NCI-H2196 treated with DMSO at 0.1 percent for 48 hours (cell line): Measurements from ENCODE around the gene RNF207.
"Not testable (repeated sequence)": the region's sequence is repeated elsewhere in the genome, so short reads cannot be mapped to it uniquely, and the experiment has no call there.

Source experiments
- DNase-seq: peaks from one replicate; lab custom pipeline; 2025; ENCODE audit not compliant: unreplicated experiment; lab: John Stamatoyannopoulos, UW

Gene RNF207

DNA sequence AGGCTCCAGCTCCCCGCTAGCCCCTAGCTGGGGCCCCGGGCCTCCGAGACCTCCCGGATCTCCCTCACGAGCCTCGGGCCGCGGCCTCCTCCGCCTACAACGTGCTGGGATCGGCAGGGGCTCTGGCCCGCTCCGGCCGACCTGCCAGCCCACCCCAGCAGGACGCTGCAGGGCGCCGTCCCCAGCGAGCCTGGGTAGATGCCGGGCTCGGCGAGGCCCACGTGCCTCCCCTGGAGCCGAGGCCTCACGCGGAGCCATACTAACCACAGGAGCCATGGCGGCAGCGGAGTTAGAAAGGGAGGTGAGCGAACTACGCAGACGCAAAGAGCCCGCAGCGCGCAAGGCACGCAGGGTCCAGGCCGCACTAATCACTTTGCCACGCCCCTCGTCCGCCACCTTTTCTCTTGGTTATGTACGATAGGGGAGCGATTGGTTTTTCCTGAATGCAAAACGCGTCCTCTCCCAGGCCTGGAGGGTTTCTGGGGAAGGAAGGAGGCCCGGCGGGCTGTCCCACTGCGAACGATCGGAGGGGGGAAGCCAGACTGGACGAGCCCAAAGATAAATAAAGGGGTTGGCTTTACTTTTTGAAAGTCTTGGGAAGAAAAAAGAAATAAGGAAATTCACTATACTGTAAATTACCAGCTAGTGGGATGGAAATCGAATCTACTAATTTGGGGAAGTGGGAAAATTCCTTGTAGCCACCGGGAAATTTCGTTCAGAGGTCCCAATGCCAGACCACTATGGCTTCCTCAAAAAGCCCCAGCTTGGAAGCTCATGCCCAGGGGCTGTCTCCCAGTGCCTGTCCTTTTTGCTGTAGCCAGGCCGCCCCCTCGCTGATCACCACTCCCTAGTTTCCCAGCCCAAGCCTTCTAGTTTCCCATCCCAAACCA is 6.4 kb upstream of the RNF207 start, which contains the start of gene RPL22:
RPL22 (minus strand) TSS at position 298 of the 890 bp plus-strand sequence; CDS start at position 276, 22 bp downstream.
- DNase-seq = peak; percentile 98

DNA sequence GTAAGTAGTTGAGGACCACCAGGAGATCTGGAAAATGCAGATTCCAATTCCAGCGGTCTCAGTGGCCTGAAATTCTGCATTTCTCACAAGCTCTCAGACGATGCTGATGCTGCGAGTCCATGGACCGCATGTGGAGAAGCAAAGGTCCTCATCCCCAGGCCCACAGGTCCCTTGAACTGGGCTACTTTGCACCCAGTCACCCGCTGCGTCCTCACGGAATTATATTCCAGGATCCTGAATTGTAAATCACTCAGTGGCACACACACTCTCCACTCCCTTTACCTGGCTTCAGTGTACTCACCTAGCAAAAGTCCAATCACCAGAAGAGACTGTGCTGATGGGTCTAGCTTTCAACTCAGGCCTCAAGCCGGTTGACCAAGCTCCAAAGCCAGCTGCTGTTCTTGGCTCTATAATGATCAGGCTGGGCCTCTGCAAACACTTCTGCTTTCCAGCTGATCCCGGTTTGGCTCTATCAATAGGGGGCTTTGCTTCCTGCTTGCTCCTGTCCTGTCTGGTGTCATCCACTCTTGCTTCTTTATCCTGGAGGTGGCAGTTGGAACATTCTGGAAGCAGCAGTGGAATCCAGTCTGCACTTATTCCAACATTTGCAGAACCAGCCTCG is 5.6 kb upstream of the RNF207 start:
- DNase-seq = no peak

DNA sequence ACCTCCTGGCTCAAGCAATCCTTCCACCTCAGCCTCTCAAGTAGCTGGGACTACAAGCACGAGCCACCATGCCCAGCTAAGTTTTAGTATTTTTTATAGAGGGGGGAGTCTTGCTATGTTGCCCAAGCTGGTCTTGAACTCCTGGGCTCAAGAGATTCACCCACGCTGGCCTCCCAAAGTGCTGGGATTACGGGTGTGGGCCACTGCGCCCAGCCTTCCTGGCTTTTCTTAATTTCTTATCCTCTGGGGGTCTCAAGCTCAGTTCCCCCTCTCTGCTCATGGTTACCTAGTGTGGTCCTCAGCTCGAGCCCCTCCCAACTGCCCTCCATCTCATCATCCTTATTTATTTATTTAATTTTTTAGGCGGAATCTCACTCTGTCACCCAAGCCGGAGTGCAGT is 3.7 kb upstream of the RNF207 start:
- DNase-seq = no peak

DNA sequence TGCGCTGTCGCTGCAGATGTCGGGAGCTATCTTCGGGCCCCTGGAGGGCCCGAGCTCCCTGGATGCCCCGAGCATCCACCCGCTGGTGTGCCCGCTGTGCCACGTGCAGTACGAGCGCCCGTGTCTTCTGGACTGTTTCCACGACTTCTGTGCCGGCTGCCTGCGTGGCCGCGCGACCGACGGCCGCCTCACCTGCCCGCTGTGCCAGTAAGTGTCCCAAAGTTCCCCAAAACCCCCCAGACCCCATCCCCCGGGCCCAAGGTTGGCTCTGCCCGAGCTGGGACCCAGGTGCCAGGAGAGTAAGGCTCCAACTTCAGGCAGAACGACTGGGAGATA is 569 bp downstream of the RNF207 start:
- DNase-seq = no peak

DNA sequence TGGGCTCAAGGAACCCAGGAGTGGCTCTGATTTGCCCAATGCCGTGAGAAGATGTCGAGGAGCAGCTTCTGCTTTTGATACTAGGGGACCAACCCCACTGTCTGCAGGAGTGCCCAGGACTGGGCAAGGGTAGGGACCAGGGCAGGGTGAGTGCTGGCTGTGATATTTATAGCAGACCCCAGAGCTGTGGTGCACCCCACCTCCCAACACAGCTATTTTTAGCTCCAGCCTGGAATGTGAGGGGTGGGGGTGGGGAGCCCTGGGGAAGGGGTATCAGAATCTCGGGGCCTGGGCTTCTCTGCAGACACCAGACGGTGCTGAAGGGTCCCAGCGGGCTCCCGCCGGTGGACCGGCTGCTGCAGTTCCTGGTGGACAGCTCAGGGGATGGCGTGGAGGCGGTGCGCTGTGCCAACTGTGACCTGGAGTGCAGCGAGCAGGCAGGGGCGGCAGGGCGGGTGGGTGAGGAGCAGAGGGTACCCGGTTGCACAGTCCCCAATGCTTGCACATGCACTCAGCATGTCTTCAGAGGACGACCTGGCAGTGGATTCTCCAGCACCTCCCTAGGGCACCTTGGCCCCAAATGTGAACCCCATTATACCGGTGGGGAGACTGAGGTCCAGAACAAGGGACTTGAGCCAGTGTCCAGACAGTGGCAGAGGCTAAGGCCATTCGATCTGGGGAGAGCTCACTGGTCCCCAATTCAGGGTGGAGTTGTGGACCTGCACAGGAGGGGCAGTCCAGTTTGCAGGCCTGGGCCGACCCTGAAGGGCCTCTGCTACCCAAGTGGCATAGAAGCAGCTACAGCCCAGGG is 1.4 kb downstream of the RNF207 start:
- DNase-seq = no peak

DNA sequence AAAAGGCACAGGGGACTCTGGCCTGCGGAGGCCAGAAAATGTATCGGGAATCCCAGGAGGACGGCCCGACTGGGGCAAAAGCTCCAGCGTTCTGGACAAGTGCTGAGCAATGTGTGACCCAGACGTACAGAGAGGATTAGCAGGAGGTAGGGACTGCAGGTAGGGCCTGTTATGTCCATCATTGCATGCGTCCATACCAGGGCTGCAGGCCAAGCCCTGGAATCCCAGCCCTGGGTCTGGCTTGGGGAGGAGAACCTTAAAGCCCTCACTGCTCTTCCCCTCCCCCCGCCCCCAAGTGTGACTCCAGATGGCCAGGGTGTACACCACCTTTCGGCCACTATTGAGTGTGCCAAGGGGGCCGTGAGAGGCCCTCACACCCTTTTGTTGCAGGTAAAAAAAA is 2.0 kb downstream of the RNF207 start:
- DNase-seq = no peak

DNA sequence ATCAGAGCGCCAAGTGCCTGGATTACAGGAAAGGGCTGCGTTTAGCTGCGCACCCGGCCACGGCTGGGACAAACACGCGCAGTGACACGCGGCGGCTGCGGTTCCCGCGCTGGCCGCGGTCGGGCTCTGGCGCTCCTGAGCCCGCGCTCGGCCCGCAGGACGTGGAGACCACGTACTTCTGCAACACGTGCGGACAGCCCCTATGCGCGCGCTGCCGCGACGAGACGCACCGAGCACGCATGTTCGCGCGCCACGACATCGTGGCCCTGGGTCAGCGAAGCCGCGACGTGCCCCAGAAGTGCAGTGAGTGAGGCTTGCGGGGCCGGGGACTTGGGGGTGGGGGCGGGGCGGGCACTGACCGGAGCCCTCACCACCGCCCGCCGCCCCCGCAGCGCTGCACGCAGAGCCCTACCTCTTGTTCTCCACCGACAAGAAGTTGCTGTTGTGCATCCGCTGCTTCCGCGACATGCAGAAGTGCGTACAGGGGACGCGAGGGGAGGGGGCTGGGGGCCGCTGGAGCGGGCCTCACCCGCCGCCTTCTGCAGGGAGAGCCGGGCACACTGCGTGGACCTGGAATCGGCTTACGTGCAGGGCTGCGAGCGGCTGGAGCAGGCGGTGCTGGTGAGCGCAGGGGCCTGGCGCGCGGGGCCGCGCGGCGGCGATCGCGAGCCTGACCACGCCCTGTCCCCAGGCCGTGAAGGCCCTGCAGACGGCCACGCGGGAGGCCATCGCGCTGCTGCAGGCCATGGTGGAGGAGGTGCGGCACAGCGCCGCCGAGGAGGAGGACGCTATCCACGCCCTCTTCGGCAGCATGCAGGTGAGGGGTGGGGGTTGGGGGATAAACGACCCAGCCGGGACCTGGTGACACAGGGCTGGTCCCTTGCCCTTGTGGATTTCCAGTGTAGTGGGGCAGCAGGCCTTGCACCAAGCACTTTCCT is 3.1 kb downstream of the RNF207 start:
- no peak for DNase-seq

DNA sequence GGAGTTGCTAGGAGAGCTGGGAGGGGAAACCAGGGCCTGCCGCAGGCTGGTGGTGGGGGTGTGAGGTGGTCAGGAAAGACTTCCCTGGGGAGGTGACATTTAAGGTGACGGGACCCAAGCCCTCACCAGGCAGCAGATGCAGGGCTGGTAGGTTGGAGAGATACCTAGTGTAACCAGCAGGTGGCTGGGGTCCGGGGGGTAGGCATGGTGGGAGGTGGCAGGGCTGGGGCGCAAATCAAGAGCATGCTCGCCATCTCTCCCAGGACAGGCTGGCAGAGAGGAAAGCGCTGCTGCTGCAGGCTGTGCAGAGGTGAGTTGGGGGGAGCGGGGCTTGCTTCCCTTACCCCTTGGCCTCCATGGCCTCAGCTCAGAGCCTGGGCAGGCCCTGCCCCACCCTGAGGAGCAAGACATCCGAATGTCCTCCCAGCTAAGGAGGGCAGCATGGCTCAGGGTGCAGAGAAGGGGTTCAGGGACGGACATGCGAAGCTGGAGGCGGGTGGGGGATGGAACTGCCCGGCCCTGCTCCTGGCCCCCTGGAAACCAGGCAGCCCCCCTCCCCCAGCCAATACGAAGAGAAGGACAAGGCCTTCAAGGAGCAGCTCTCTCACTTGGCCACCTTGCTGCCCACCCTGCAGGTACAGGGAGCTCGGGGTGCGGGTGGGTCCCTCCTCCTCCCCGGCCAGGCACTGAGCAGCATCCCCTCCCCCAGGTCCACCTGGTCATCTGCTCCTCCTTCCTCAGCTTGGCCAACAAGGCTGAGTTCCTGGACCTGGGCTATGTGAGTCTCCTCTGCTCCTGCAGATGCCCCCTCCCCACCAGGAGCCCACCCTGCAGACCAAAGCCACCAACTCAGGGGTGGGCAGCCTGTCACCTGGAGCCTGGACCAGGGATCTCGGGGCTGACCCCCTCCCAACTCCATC is 4.0 kb downstream of the RNF207 start:
- DNase-seq = no peak

DNA sequence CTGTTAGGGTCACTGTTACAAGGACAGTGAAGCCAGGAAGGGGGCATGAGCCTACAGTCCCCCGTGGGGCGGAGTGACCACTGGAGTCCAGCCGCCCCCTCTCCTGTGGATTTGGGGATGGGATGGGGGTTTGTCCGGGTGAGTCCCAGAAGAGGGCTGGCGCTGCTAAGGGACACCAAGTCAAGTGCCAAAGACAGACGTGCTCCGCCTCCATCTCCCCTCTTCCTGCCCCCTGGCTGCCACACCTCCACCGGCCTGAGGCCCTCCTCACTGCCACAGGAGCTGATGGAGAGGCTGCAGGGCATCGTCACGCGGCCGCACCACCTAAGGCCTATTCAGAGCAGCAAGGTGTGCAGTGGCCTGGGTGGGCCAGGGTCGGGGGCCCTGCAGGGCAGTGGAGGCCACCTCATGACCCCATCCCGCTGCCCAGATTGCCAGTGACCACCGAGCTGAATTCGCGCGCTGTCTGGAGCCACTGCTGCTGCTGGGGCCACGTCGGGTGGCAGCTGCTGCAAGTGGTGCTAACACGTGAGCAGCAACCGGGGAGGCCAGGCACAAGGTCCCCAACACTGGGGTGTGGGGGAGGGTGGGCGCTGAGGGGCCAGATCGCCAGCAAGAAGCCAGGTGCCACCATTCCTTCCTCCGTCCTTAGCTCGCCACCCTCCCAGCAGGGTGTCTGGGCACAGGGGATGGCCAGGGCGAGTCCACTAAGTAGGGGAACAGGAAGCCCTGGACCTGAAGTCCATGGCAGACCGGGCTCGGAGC is 4.9 kb downstream of the RNF207 start:
- DNase-seq = no peak

DNA sequence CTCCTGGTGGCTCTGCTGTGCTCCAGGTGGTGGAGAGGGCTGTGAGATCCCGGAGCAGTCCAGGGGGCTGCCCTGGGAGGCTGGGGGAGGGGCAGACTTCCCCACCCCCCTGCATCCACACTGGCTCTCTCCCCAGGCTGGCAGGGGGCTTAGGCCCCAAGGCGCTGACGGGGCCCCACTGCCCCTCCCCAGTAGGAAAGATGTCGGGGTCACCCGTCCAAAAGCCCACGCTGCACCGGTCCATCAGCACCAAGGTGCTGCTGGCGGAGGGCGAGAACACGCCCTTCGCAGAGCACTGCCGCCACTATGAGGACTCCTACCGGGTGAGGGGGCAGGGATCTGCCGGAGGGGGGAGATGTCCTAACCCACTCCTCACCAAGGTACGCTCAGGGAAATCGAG is 5.8 kb downstream of the RNF207 start:
- no peak for DNase-seq

DNA sequence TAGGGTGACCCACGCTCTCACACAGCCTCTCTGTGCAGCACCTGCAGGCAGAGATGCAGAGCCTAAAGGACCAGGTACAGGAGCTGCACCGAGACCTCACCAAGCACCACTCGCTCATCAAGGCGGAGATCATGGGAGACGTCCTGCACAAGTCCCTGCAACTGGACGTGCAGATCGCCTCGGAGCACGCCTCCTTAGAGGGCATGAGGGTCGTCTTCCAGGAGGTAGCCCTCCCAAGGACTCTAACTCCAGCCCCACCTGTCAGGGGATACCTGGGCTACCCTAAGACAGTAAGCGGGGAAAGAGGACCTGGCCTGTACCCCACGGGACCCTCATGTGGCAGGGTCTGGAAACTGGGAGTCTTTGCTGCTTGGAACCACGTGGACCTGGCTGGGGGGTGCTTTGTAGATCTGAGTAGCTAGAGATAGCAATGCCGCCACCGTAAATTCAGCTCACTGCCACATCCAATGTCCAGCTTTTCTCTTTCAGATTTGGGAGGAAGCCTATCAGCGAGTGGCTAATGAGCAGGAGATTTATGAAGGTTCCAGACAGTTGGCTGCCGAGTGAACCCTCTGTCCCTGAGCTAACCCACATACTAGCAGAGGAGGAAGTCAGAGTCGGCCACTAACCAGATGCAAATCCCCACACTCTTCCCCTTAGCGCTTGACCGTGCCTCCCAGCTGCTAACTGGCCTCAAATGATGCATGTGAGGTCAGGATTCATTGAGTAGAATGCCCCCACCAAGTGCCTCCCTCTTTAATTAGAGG is 6.5 kb downstream of the RNF207 start:
- DNase-seq = no peak

DNA sequence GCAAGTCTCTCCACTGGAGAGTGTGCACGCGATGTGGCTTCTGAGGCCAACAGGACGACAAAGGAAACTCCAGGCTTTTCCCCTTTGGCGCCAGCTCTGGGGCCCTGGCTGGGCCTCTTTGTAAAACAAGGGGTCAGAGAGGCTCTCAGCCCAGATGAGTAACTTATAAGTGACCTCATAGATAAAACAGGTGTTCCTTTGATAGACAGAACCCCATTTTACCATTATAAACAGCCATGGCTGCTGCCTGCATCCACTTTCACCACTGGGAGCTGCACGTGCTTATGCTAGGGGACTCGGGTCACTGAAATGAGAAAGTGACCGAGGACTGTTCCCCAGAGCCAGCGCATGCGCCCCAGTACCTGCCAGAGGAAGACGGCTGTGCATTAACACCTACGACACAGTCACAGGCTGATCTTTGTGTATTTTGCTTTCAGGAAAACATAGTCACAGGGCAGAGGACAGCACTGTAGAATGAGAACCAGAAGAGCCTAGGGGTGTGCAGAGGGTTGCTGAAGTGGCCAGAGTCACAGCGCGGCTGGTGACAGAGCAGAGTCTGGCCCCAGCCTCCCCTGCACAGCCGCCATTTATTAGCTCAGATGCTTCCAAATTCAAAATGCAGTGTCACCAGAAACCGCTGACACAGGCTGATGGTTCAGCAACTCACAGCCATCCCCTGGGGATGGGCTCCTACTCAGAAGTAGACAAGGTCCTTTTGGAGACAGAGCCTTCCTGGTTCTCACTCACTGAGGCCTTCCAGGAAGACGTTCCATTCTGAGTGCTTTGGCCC is 12.7 kb downstream of the RNF207 start:
- no peak for DNase-seq

DNA sequence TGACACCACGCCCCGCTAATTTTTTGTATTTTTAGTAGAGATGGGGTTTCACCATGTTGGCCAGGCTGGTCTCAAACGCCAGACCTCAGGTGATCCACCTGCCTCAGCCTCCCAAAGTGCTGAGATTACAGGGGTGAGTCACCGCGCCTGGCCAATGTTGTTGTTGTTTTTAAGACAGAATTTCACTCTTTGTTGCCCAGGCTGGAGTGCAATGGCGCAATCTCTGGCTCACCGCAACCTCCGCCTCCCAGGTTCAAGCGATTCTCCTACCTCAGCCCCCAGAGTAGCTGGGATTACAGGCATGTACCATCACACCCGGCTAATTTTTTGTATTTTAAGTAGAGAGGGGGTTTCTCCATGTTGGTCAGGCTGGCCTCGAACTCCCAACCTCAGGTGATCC is 13.7 kb downstream of the RNF207 start:
- DNase-seq = not testable (repeated sequence)

DNA sequence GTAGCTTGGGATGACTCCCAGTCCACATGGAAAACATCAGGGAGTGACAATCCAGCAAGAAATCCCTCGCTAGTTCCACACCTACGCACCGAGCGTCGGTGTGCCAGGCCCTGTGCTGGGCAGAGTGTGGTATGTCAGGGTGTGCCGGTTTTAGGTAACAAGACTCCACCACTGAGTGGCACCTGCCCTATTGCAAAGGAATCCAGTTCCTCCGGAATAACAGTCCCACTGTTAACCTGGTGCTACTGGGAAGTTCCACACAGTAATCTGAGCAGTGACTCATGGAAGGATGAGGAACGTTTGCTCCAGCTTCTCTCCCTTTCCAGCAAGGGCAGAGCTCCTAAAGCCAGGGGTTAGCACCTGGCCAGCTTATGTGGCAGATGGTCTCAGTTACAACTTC is 14.3 kb downstream of the RNF207 start:
- no peak for DNase-seq

DNA sequence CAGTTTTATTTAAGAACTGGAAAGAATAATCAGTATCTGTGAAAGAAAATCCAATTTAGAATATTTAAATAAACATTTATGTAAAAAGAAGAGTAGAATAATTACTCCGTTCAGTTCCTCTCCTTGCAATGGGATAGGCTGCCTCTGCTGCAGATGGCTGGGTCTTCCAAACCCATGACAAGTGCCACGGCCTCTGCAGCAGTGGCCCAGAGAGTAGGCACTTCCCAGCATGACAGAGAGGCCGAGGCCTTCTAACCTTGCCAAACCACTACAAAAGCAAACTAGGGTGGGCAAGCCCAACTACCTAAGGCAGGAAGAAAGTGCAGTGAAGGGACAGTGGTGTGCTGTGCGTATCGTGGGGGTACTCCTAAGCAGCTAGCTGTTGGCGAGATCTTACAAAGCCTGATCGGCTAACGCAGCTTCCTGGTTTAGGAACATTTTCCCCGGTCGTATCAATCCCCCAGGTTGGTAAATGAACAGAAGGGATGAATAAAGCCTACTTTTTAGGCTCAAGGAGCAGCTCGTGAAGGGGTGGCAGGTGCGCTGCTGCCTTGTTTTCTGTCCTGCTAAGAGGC is 15.4 kb downstream of the RNF207 start:
- DNase-seq = no peak

DNA sequence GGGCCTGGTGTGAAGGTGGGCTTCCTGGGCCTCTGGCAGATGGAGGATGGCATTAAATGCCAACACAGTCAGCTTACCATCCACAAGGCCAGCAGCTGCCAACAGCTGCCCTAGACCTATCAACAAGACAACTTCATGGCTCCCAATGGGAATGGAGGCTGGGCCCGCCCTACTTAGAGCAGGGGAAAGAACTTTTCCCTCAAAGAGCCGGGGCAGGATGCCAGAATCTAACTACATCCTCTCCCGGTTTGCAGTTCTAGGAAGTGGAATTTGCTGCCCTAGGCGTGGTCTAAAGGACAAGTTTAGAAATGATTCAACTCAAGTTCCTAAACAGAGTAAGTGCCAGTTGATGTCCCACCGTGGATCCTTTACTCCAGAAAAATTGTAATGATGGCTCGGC is 16.7 kb downstream of the RNF207 start:
- DNase-seq = no peak

DNA sequence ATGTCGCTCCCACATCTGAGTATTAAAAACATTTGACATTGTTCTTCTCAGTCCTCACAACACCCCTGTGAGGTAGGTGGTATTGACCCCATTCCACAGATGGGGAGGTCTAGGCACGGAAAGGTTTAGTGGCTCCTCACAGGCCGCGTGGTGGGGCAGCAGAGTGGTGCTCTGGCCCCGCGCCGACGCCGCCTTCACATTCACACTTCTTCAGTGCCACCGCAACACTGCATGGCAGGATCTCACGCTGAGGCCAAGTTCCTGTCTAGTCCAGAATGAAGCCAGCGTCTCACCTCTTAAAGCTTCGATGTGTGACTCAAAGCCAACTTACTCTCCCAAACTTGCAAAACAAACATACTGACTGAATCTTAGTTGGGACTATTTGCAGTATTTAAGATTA is 17.7 kb downstream of the RNF207 start:
- no peak for DNase-seq
